Measurements from ENCODE around the gene SNRPF.
A peak's percentile ranks its signal among the peaks of the same experiment; 100 is the strongest.
"Not testable (repeated sequence)": the region's sequence is repeated elsewhere in the genome, so short reads cannot be mapped to it uniquely, and the experiment has no call there.

The SNRPF gene

DNA sequence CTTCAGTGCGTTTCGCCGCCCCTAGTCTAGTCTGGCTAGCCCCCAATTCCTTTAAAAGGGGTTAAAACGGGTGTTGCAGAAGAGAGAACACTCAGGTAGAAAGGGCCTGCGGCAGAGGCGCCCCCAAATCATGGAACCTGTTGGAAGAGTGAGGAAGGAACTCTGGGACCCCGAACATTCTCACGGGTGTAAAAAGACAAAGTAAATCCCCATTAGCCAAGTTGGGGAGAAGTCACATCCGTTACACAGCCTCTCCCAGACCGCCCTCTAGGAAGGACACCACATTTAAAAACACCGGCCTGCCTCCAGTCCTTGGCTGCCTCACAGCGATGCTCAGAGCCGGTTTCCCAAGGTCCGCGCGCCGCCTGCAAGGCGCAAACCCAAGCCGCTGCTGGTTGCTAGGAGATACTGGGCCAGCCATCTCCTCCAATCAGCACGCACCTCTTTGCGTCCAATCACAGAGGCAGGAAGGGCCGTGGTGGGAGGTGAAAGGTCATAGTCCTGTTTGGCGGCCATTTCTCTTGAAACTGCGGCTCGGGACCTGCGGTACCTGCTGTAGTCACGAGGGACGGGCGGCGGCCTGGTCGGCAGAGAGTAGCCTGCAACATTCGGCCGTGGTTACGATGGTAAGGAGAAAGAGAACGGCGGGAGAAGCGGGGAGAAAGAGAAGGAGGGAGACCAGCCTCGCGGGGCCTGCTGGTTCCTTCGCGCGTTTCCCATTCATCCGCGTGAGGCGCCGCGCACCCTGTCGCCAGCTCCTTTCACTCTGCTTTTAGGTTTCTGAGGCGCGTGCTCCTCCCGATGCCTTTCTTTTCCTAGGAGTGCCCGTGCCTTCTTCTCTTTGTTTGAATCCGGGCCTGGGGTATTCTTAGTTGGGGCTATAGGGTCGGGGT is at the start of gene SNRPF:
Gene SNRPF (plus strand): TSS at position 502 of the 893 bp plus-strand sequence. CDS start 122 bp downstream, at position 624.
- DNase-seq: peak; percentile 95

- DNase-seq: no peak
These were observed 49.6 kb upstream of the SNRPF start for GRCh38 chr12:95809000-95809680.

DNA sequence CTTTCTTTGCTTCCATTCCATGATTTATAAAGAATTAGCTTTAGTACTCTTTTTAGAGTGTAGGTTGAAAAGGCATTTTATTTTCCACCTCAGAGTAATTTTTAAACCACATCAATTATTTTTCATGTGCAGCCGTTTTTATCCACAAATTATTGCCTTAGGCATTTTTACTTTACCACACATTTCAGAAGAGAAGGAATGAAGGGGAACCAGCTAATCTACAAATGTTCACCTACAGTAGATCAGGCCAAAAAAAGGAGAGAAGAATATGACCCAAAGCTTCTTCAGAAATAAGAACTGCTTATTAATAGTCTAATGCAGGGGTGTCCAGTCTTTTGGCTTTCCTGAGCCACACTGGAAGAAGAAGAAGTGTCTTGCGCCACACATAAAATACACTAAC is 48.3 kb upstream of the SNRPF start:
- no peak for DNase-seq

DNA sequence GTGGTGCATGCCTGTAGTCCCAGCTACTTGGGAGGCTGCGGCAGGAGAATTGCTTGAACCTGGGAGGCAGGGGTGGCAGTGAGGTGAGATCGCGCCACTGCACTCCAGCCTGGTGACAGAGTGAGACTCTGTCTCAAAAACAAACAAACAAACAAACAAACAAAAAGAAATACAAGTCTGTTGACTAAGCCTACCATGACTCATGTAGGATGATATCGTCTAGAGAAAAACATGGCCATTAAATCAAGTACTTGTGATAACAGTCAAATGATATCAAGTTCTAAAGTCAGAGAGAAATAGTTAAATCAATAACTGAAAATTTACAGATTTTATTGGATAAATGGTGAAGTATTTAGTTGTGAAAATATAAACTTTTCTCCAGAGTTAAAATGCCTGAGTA is 46.6 kb upstream of the SNRPF start:
- DNase-seq: not testable (repeated sequence)

DNA sequence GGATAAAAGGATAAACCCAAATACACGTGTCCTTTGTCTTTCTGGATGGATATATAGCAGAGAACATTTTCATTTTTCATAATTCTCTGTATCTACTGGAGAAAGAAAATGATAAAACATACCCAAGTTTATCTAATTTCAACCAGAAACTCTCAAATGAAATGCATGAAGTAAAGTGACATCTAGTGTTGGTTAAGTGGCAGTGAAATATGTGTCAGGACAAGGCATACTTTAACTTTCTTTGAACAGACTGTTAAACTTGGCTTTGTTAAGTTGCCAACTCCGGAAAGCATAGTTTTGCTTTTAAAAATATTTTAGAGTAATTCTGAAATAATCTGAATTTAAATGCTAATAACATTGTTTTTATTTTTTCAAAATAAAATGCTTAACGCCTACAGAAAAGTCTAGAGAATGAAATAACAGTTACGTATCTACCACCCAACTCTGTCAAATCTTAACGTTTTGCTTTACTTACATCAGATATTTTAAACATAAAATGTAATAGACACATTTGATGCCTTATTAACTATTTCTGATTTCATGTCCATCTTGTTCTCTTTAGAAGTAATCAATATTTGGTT is 43.0 kb upstream of the SNRPF start:
- DNase-seq: peak; percentile 48

DNA sequence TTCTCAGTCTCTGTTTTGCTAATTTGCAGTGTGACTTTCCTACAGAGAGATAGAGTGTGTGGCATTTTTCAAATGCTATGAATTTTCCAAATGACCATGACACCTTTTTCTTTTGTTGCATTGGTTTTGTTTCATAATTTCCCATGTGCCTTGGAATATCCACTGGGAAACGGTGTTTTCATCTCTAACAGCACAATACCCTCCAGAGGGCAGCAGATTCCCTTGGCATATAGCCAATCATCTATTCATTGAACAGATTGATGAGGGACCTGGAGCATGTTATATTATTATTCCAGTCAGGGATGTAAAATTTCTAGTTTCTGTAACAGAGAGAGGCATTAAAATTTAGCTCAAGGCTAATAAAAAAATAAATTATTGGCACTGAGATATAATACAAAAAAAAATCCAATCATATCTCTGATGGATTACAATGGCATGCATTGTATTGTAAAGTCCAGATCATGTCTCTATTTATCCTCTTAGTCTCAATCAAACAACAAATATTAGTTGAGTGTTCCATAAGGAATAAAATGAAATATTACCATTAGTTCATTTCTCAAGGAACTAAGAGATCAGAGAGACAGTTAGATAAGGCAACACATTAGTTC is 38.6 kb upstream of the SNRPF start:
- peak; percentile 75 for DNase-seq

DNA sequence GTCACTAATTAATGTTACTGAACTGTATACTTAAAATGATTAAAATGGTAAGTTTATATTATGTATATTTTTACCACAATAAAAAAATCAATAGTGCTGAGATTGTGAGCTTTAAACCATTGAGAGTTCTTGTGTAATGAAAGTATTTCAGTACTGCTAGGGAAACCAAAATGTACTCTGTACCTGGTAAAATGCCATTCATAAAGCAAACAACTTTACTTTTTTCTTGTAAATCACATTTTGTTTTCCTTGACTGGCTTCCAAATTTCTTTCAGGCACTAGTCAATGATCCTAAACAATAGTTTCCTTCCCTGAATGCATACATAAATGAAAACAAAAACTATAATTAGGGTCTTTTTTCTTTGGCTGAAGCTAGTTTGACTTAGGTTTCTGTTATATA is 29.4 kb upstream of the SNRPF start:
- DNase-seq: no peak

- DNase-seq: no peak
These were observed 28.2 kb upstream of the SNRPF start for GRCh38 chr12:95830335-95831089.

- no peak for DNase-seq
These were observed 24.2 kb upstream of the SNRPF start for GRCh38 chr12:95834572-95834971.

DNA sequence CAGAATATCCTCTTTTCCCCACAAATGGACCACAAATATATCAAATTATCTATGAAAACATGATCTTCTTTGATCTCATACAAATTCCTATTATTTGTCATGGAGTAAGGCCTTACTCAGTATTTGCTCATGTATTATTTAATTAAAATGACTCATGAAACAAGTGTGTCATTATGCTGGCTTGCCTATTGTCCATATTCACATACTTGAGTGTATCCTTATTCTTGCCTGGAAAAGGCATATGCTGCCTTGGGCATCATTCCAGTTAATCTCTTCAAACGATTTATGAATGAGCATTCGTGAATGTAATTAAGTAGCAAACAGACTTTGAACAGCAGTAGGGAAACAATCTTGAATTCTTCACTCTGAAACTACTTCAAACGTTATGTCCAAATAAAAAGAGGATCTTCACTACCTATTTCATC is 22.6 kb upstream of the SNRPF start:
- DNase-seq: peak; percentile 46

GRCh38 chr12:95836630-95837239 is 22.0 kb upstream of the SNRPF start:
- no peak for DNase-seq

DNA sequence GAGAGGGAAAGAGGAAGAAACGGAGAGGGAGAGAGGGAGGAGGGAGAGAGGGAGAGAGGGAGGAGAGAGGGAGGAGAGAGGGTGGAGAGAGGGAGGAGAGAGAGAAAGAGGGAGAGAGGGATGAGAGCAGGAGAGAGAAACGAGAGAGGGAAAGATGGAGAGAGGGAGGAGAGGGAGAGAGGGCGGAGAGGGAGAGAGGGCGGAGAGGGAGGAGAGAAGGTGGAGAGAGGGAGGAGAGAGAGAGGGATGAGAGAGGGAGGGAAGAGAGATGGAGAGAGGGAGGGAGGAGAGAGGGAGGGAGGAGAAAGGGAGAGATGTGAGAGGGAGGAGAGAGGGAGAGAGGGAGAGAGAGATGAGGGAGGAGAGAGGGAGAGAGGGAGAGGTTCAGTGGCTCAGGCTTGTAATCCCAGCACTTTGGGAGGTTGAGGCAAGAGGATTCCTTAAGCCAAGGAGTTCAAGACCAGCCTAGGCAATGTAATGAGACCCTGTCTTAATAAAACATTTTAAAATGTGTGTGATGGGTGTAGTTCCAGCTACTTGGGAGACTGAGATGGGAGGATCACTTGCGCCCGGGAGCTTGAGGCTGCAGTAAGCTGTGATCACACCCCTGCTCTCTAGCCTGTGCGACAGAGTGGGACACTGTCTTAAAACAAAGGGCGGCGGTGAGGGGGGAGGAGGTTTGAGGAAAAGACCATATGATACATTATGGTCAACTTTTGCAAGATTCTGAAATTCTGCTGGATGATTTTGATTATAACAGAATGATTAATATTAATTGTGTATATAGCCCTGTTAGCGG is 21.3 kb upstream of the SNRPF start:
- no peak for DNase-seq

DNA sequence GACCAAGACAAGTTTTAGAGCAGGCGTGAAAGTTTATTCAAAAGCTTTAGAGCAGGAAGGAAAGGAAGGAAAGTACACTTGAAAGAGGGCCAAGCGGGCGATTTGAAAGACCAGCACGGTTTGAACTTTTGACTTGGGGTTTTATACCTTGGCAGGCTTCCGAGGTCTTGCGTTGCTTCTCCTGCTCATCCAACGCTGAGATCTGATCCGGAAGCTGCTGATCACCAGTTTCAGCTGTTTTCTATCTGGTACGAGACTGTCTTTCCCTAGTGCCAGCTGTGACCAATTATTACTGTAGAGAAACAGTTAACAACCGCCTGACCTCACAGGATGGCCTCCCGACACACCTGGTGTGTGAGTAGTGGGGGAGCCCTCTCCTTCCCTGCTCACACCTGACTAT is 20.6 kb upstream of the SNRPF start:
- DNase-seq: peak; percentile 71

GRCh38 chr12:95842426-95842825 is 16.3 kb upstream of the SNRPF start:
- DNase-seq: not testable (repeated sequence)

- DNase-seq: peak; percentile 3
These were observed 10.0 kb upstream of the SNRPF start for GRCh38 chr12:95848575-95849388.

GRCh38 chr12:95851606-95852005 is 7.1 kb upstream of the SNRPF start:
- no peak for DNase-seq

GRCh38 chr12:95852133-95852532 is 6.6 kb upstream of the SNRPF start:
- no peak for DNase-seq

- no peak for DNase-seq
These were observed 1.6 kb upstream of the SNRPF start for GRCh38 chr12:95857156-95857555.

GRCh38 chr12:95857799-95858198 is 953 bp upstream of the SNRPF start:
- DNase-seq: no peak

DNA sequence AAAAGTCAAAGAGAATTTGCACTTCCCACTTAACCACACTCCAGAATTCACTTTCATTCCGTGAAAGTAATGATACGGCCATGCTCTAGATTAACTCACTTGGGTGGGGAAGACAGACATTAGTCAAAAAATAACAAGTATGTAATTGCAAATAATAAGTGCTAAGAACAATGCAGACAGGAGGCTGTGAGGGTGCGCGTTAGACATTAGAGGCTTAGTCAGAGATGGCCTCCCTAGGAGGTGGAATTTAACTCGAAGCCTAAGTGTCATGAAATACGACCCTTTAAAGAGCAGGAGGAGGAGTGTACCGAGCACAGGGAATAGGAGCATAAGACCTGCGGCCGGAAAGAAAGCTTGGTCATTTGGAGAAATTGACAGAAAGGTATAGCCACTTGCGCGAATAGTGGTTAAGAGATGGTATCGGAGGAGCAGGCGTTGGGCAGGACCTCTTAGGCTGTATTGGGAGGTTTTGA is 628 bp downstream of the SNRPF start:
- DNase-seq: peak; percentile 38

All from NCI-H2171 treated with DMSO at 0.1 percent for 48 hours (cell line).